K562 (cell line): ENCODE data around the gene ATP6V1F. TPM values are rescaled to one million over a fixed set of nuclear protein-coding genes. Genes with fewer than 3 reads are reported as not detected.

Experiments
- ATAC-seq: fragments of 200-7000 bp; cut with Tn5 transposase; 3 replicates; pipeline ENCODE4 v1.9.1; 2020; ENCODE audit warnings: moderate library complexity
- BruUV-seq: library from RNA; stranded (reverse); fragments of 400-500 nt; replicated peaks from 2 replicates; lab custom pipeline; 2021; lab: Mats Ljungman, UMichigan
- CTCF ChIA-PET: fragments of 300-600 bp; formaldehyde crosslinking; extraction: SDS; loops from one replicate; lab custom pipeline; 2021; ENCODE audit warnings: low intra/inter-chr PET ratio; lab: Yijun Ruan, JAX
- POLR2A ChIA-PET: fragments of 300-600, 350-650 bp; sonication (Branson Sonifier 250); formaldehyde crosslinking; extraction: SDS; loops from one replicate; lab custom pipeline; 2021; ENCODE audit warnings: antibody characterized with exemption, inconsistent platforms; lab: Yijun Ruan, JAX
- DNase-seq, 4 experiments: peaks; one replicate each; pipeline versions ENCODE4 v3.0.0 to v3.0.0-alpha.2; 2011 to 2018; ENCODE audit warnings: low spot score in 3 of 4, mixed read lengths in 3 of 4; ENCODE audit errors: extremely low read depth in 1 of 4
- FAIRE-seq: peaks from 2 replicates; lab custom pipeline; 2011; peaks lifted over from hg19 to GRCh38; lab: Jason Lieb, UNC
- H2AFZ ChIP-seq: 2 replicates; pipeline ENCODE4 v1.6.0; 2011; ENCODE audit warnings: low read depth, low read length, control low read depth, inconsistent platforms
- H3K27ac ChIP-seq: fragments of 200-600 bp; 3 replicates; pipeline ENCODE4 v1.8.0; 2011; ENCODE audit warnings: low read depth, mild to moderate bottlenecking, control low read depth, inconsistent platforms, low read length, moderate library complexity, mixed read lengths; ENCODE audit errors: extremely low read depth
- H3K27me3 ChIP-seq, 2 experiments: fragments of 300-600 bp in 1 of 2; 2 replicates in 1 of 2; 3 replicates in 1 of 2; pipeline versions ENCODE4 v1.6.0 to v1.8.0; 2011; ENCODE audit warnings: inconsistent platforms in 2 of 2, low read length in 2 of 2, mild to moderate bottlenecking in 1 of 2, mixed read lengths in 1 of 2, moderate library complexity in 1 of 2; ENCODE audit not compliant: control insufficient read depth in 2 of 2, insufficient read depth in 2 of 2
- H3K36me3 ChIP-seq: fragments of 300-600 bp; 3 replicates; pipeline ENCODE4 v1.8.0; 2011; ENCODE audit warnings: mild to moderate bottlenecking, low read length, inconsistent platforms; ENCODE audit not compliant: control insufficient read depth, insufficient read depth
- H3K4me1 ChIP-seq, 2 experiments: fragments of 200-600 bp in 1 of 2; replicated peaks in 1 of 2; 2 replicates in 1 of 2; 3 replicates in 1 of 2; pipeline versions ENCODE4 v1.5.1 to v1.8.0; 2011; ENCODE audit warnings: inconsistent platforms in 2 of 2, low read length in 2 of 2, mild to moderate bottlenecking in 1 of 2, mixed read lengths in 1 of 2, moderate library complexity in 1 of 2; ENCODE audit not compliant: control insufficient read depth in 2 of 2, insufficient read depth in 2 of 2
- H3K4me2 ChIP-seq: 2 replicates; pipeline ENCODE4 v1.6.1; 2011; ENCODE audit warnings: low read length, control low read depth, inconsistent platforms, mixed read lengths; ENCODE audit not compliant: insufficient read depth
- H3K4me3 ChIP-seq: fragments of 200-600 bp; sonication (generic), shearing (Covaris generic); 2 replicates; pipeline ENCODE4 v1.5.1; 2016; ENCODE audit warnings: control low read depth, inconsistent platforms
- H3K79me2 ChIP-seq: fragments of 200-600 bp; 3 replicates; pipeline ENCODE4 v1.8.0; 2011; ENCODE audit warnings: low read length, inconsistent platforms; ENCODE audit not compliant: control insufficient read depth, insufficient read depth
- H3K9ac ChIP-seq, 2 experiments: 2 replicates each; pipeline versions ENCODE4 v1.6.0 to v1.6.1; 2011; ENCODE audit warnings: low read depth in 2 of 2, low read length in 2 of 2, control low read depth in 1 of 2, inconsistent platforms in 1 of 2, mild to moderate bottlenecking in 1 of 2, mixed read lengths in 1 of 2; ENCODE audit not compliant: insufficient read depth in 1 of 2
- H3K9me1 ChIP-seq: one replicate; pipeline ENCODE4 v1.6.0; 2011; ENCODE audit warnings: inconsistent platforms, mild to moderate bottlenecking, low read length, moderate library complexity; ENCODE audit not compliant: control insufficient read depth, insufficient read depth
- H3K9me3 ChIP-seq: replicated peaks from 2 replicates; pipeline ENCODE4 v1.5.1; 2011; ENCODE audit warnings: low read depth, low read length, inconsistent platforms; ENCODE audit not compliant: control insufficient read depth, insufficient read depth
- H4K20me1 ChIP-seq: replicated peaks from 2 replicates; pipeline ENCODE4 v1.6.1; 2011; ENCODE audit warnings: low read length, inconsistent platforms, mixed read lengths; ENCODE audit not compliant: control insufficient read depth, insufficient read depth
- CEBPG ChIP-seq, 3 experiments: fragments of 200-800 bp in 1 of 3; sonication (Bioruptor generic) in 1 of 3; sonication (generic) in 1 of 3; formaldehyde crosslinking in 1 of 3; IDR thresholded peaks in 2 of 3; conservative IDR thresholded peaks in 1 of 3; 2 replicates each; pipeline versions ENCODE4 v1.6.1 to v1.8.0; 2016 to 2022; ENCODE audit warnings: missing compliant biosample characterization in 2 of 3, missing genetic modification characterization in 2 of 3, mild to moderate bottlenecking in 1 of 3, missing genetic modification reagents in 1 of 3
- EGR1 ChIP-seq: fragments of 450-650 bp; conservative IDR thresholded peaks from 2 replicates; pipeline ENCODE4 v1.6.1; 2017; ENCODE audit warnings: mild to moderate bottlenecking
- GATAD2A ChIP-seq: fragments of 450-650 bp; IDR thresholded peaks from 2 replicates; pipeline ENCODE4 v1.6.1; 2017
- MAFF ChIP-seq: IDR thresholded peaks from 2 replicates; pipeline ENCODE4 v1.6.1; 2012; ENCODE audit warnings: low read length, improper control_type of control experiment
- NFIC ChIP-seq: fragments of 450-650 bp; IDR thresholded peaks from 2 replicates; pipeline ENCODE4 v1.6.1; 2017; ENCODE audit warnings: mild to moderate bottlenecking, inconsistent platforms
- NFRKB ChIP-seq: fragments of 450-650 bp; IDR thresholded peaks from 2 replicates; pipeline ENCODE4 v1.6.1; 2016; ENCODE audit warnings: low read depth
- PCBP1 ChIP-seq: fragments of 200-400 bp; formaldehyde crosslinking; IDR thresholded peaks from 2 replicates; pipeline ENCODE4 v1.6.1; 2018; ENCODE audit warnings: mild to moderate bottlenecking, low read depth, low read length; ENCODE audit not compliant: poor library complexity, severe bottlenecking
- PCBP2 ChIP-seq: fragments of 200-400 bp; formaldehyde crosslinking; IDR thresholded peaks from 2 replicates; pipeline ENCODE4 v1.6.1; 2018; ENCODE audit warnings: low read length, low read depth, mild to moderate bottlenecking, moderate library complexity; ENCODE audit not compliant: poor library complexity, severe bottlenecking
- PKNOX1 ChIP-seq: fragments of 450-650 bp; IDR thresholded peaks from 2 replicates; pipeline ENCODE4 v1.6.1; 2016
- RBM25 ChIP-seq: fragments of 200-400 bp; formaldehyde crosslinking; IDR thresholded peaks from 2 replicates; pipeline ENCODE4 v1.6.1; 2018; ENCODE audit warnings: low read length, low read depth, moderate library complexity; ENCODE audit not compliant: severe bottlenecking
- RNF219 ChIP-seq: fragments of 250-450 bp; sonication (Bioruptor Pico); IDR thresholded peaks from 2 replicates; pipeline ENCODE4 v1.5.0; 2022; ENCODE audit warnings: mild to moderate bottlenecking
- SIRT6 ChIP-seq: IDR thresholded peaks from one replicate; pipeline ENCODE4 v1.6.1; 2012; ENCODE audit warnings: low read depth, mild to moderate bottlenecking, control low read depth, inconsistent platforms, low read length, moderate library complexity
- SNIP1 ChIP-seq: fragments of 450-650 bp; IDR thresholded peaks from 2 replicates; pipeline ENCODE4 v1.7.1; 2017; ENCODE audit warnings: low read depth, mild to moderate bottlenecking
- TAL1 ChIP-seq: fragments of 450-650 bp; IDR thresholded peaks from 2 replicates; pipeline ENCODE4 v1.6.1; 2016; ENCODE audit warnings: mild to moderate bottlenecking
- TCF7L2 ChIP-seq: fragments of 150-350 bp; IDR thresholded peaks from 2 replicates; pipeline ENCODE4 v1.6.1; 2016; ENCODE audit warnings: low read depth, mild to moderate bottlenecking, low read length, moderate library complexity
- TFAP4 ChIP-seq: sonication (generic); formaldehyde crosslinking; IDR thresholded peaks from 2 replicates; pipeline ENCODE4 v1.8.0; 2022; ENCODE audit warnings: missing genetic modification reagents, mild to moderate bottlenecking, moderate library complexity, borderline replicate concordance
- ZNF76 ChIP-seq: fragments of 250-450 bp; sonication (Bioruptor Pico); IDR thresholded peaks from 2 replicates; pipeline ENCODE4 v1.4.0; 2020; ENCODE audit warnings: mild to moderate bottlenecking, moderate library complexity, borderline replicate concordance
- WGBS: fragments of 100-300 bp; shearing (Covaris generic); methylation state at CpG from one replicate; pipeline ENCODE4 v1.1.6; 2016; ENCODE audit warnings: low coverage, mixed read lengths; ENCODE audit not compliant: insufficient coverage; ENCODE audit errors: missing lambda C conversion rate; 5-methylcytosine and 5-hydroxymethylcytosine counted together
- in situ Hi-C: fragments of 300-500 bp; cut with MboI; formaldehyde crosslinking; loops from 4 replicates; pipeline ENCODE4 v1.15.0; 2018; ENCODE audit warnings: inconsistent platforms, mixed read lengths
- intact Hi-C: fragments of 100-400 bp; cut with micrococcal nuclease; formaldehyde crosslinking; loops from 2 replicates; pipeline ENCODE4 v1.14.2; 2022
- polyA plus RNA-seq, 8 experiments: library from polyadenylated mRNA; depleted of rRNA in 4 of 8; stranded (reverse) in 5 of 8; unstranded in 3 of 8; fragments of >200 nt; fragmentation: Nextera tagmentation in 2 of 8; fragmentation: Illumina TruSeq in 1 of 8; extraction: Ambion mirVana in 2 of 8; extraction: Trizol in 1 of 8; gene quantifications; 2 replicates each; pipeline versions ENCODE4 v1.2.1 to v1.2.3, GENCODE V29; 2011 to 2014; ENCODE audit warnings: inconsistent platforms in 1 of 8, missing spikeins in 1 of 8
- total RNA-seq, 7 experiments: library from RNA; depleted of rRNA in 6 of 7; stranded (reverse); fragments of >200 nt in 6 of 7; fragmentation: Illumina TruSeq in 2 of 7; extraction: Trizol in 2 of 7; gene quantifications; 2 replicates each; pipeline versions ENCODE4 v1.2.1 to v1.2.3, GENCODE V29; 2011 to 2021; ENCODE audit warnings: low replicate concordance in 1 of 7

Gene ATP6V1F
- total and polyA plus RNA-seq, 9 of the 15 experiments (the other 6 are each of a cell fraction or from before 2014, with no cell fraction given), result 206 to 1,123 (median 542) TPM

- Histone ChIP-seq H3K4me3 (no peak overlapping the region), H3K4me2 (no peak overlapping the region; the same call in 1 of the 2 replicates), H3K36me3 (no peaks in the 10 kb centered on the region), H3K9me1 (no peaks in the 10 kb centered on the region), H3K27ac (no peak overlapping the region), H3K9me3 (no peaks in the 10 kb centered on the region), H3K9ac (peak overlapping the region in 1 of 2 experiments; percentile 80; a peak in 2 of 4 replicates), H3K4me1 (peaks cover 0 to 38% of the 10 kb centered on the region in 2 experiments; a peak in 3 of 5 replicates), H3K27me3 (no peaks in the 10 kb centered on the region), H4K20me1 (no peaks in the 10 kb centered on the region; the same call in 1 of the 2 replicates), H2AFZ (peak overlapping the region; percentile 36; the same call in 1 of the 2 replicates), H3K79me2 (no peaks in the 10 kb centered on the region)
- POLR2A ChIA-PET, result interaction anchor here (0.5 to 2.9 kb wide), 4 partner anchors 9 to 81 kb away, joined by 3 to 14 read pairs (median 4); partner anchors contain the start of gene ATP6V1F
- no TSS peak for BruUV-seq
- ATAC-seq (peak; percentile 18), FAIRE-seq (peak; percentile 11), DNase-seq (peak in 3 of 4 experiments; percentile 49 to 68 (median 62))
- 43% methylated on average over 22 of the region's 22 CpGs for WGBS
- intact Hi-C loops, result no loop called here
- CTCF ChIA-PET, result no interaction called here
- in situ Hi-C loops, result loop anchor here (5.0 kb wide), 1 partner anchor 397 kb away; the partner anchor contains the start of gene METTL2B
- no peak for TF ChIP-seq RNF219 (CRISPR knock-in tag)
- TF ChIP-seq SNIP1, result no peak
- no peak for TF ChIP-seq RBM25
- peak; percentile 32; the same call in 1 of the 2 replicates for TF ChIP-seq PKNOX1
- no peak for TF ChIP-seq NFRKB
- TF ChIP-seq GATAD2A, result no peak
- TF ChIP-seq CEBPG (CRISPR knock-in tag; IDR thresholded peaks at IDR 0.05), result 0 out of 2 replicates have a peak, but pooled peaks have one; percentile 6
- TF ChIP-seq CEBPG (tag; conservative IDR thresholded peaks at IDR 0.05 in 1 of 2, IDR thresholded peaks at IDR 0.05 in 1 of 2), result no peak
- no peak for TF ChIP-seq PCBP2
- peak; percentile 28 for TF ChIP-seq PCBP1
- TF ChIP-seq EGR1, result no peak
- no peak for TF ChIP-seq ZNF76
- peak; percentile 83 for TF ChIP-seq NFIC
- TF ChIP-seq TCF7L2, result no peak
- TF ChIP-seq MAFF, result no peak
- TF ChIP-seq TFAP4 (CRISPR knock-in tag), result peak; percentile 23; the same call in 1 of the 2 replicates
- TF ChIP-seq TAL1, result no peak
- TF ChIP-seq SIRT6, result no peak
These were observed 11.7 kb downstream of the ATP6V1F start for GRCh38 chr7:128874140-128875031.
